Lower leg skin (tissue), 4 donors: ENCODE data around the gene EIF2S3. TPM values are rescaled to one million over a fixed set of nuclear protein-coding genes. Genes with fewer than 3 reads are reported as not detected.

ENCODE experiments used
- DNase-seq, 2 donors: peaks; one replicate each; pipeline ENCODE4 v3.0.0-alpha.2; 2019; ENCODE audit warnings: low spot score in 2 of 2
- H3K4me3 ChIP-seq: fragments of 200-600 bp; sonication (generic); 2 replicates; pipeline ENCODE4 v1.5.1; 2017; ENCODE audit warnings: mild to moderate bottlenecking, low read depth; ENCODE audit not compliant: poor library complexity, severe bottlenecking
- CTCF ChIP-seq, 3 donors: fragments of 450-650 bp; IDR thresholded peaks; one replicate each; pipeline ENCODE4 v1.5.1; 2016; ENCODE audit warnings: antibody characterized with exemption in 3 of 3, mild to moderate bottlenecking in 3 of 3, moderate library complexity in 2 of 3
- POLR2A ChIP-seq, 2 donors: fragments of 450-650 bp; IDR thresholded peaks; one replicate each; pipeline ENCODE4 v1.6.1; 2016 to 2017; ENCODE audit warnings: antibody characterized with exemption in 2 of 2, mild to moderate bottlenecking in 1 of 2, moderate library complexity in 1 of 2
- WGBS, 2 donors: methylation state at CpG; one replicate each; pipeline ENCODE4 v1.1.5; 2018; 5-methylcytosine and 5-hydroxymethylcytosine counted together
- intact Hi-C: fragments of 100-400 bp; cut with DNase I; formaldehyde crosslinking; loops from one replicate; pipeline ENCODE4 v1.15.0; 2023; ENCODE audit warnings: low total_unique reads
- total RNA-seq, 4 donors: library from RNA; depleted of rRNA; stranded (reverse); fragments of >200 nt; gene quantifications; one replicate each; pipeline ENCODE4 v1.1.0, GENCODE V29; 2016

The EIF2S3 gene
- total RNA-seq, 4 donors from 2014 or later, result 88.6 to 106 (median 101) TPM

GRCh38 chrX:24097741-24098260 is 43.0 kb downstream of the EIF2S3 start:
- intact Hi-C loops, result no loop called here
- no peak for DNase-seq
- TF ChIP-seq CTCF (IDR thresholded peaks at IDR 0.05) (no peak), POLR2A (IDR thresholded peaks at IDR 0.05) (no peak)
- no peak overlapping the region for H3K4me3 ChIP-seq
- WGBS, 2 donors, result 47 to 53% methylated on average over 1 of the region's 1 CpG

- WGBS, 2 donors, result 100% methylated on average over 1 of the region's 1 CpG
- TF ChIP-seq POLR2A (IDR thresholded peaks at IDR 0.05) (no peak), CTCF (IDR thresholded peaks at IDR 0.05) (no peak)
- intact Hi-C loops, result no loop called here
- DNase-seq, result no peak
- no peak overlapping the region for H3K4me3 ChIP-seq
Measured at GRCh38 chrX:24098932-24099331, 44.2 kb downstream of the EIF2S3 start.

- no peak for DNase-seq
- intact Hi-C loops, result no loop called here
- H3K4me3 ChIP-seq, result no peak overlapping the region
- 77 to 88% methylated on average over 6 of the region's 6 CpGs for WGBS, 2 donors
- TF ChIP-seq POLR2A (IDR thresholded peaks at IDR 0.05), result no peak
- no peak for TF ChIP-seq CTCF (IDR thresholded peaks at IDR 0.05)
Measured at GRCh38 chrX:24099394-24099793, 44.6 kb downstream of the EIF2S3 start.

GRCh38 chrX:24100713-24101112 is 46.0 kb downstream of the EIF2S3 start:
- DNase-seq, result no peak
- WGBS, 2 donors, result 59 to 67% methylated on average over 2 of the region's 2 CpGs
- no peak overlapping the region for H3K4me3 ChIP-seq
- no peak for TF ChIP-seq POLR2A (IDR thresholded peaks at IDR 0.05)
- no peak for TF ChIP-seq CTCF (IDR thresholded peaks at IDR 0.05)
- intact Hi-C loops, result no loop called here

- TF ChIP-seq POLR2A (IDR thresholded peaks at IDR 0.05) (no peak), CTCF (IDR thresholded peaks at IDR 0.05) (no peak)
- intact Hi-C loops, result no loop called here
- DNase-seq, result no peak
- 79 to 88% methylated on average over 2 of the region's 2 CpGs for WGBS, 2 donors
- no peak overlapping the region for H3K4me3 ChIP-seq
Measured at GRCh38 chrX:24110069-24110468, 55.3 kb downstream of the EIF2S3 start.

GRCh38 chrX:24113181-24113580 is 58.4 kb downstream of the EIF2S3 start:
- 78 to 82% methylated on average over 2 of the region's 2 CpGs for WGBS, 2 donors
- DNase-seq, result no peak
- no peak overlapping the region for H3K4me3 ChIP-seq
- TF ChIP-seq CTCF (IDR thresholded peaks at IDR 0.05) (no peak), POLR2A (IDR thresholded peaks at IDR 0.05) (no peak)
- intact Hi-C loops, result no loop called here
